ENCODE results near the gene LNPEP.

Gene LNPEP

DNA sequence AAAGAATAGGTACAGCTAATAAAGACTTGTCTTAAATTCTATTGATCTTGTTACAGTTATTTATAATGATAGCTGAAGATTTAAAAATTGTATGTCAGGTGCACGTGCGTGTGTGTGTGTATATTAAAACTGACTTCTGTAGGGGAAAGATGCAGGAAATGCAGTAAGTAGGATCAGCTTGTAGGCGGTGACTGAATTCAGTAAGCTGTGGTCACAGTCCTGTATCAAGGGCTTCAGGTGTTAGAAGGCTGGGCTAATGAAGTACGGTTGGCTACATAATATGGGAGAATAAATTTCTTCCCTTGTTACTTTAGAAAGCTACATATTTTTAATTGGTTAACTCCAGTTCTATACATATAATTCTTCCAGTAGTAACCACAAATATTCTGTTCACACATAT lies 54.2 kb downstream of the LNPEP start:
- Mint-ChIP-seq H3K36me3 (ENCODE audit: low read depth) (peaks cover 62% of the 10 kb centered on the region), H3K9me3 (no peaks in the 10 kb centered on the region), H3K4me3 (no peak overlapping the region), H3K27ac (no peak overlapping the region), H3K27me3 (no peaks in the 10 kb centered on the region), H3K4me1 (peaks cover 41% of the 10 kb centered on the region)
- DNase-seq (no peak), ATAC-seq (no peak)

GRCh38 chr5:96991708-96992107 lies 55.8 kb downstream of the LNPEP start:
- Mint-ChIP-seq H3K27ac (peak overlapping the region; percentile 19), H3K27me3 (no peaks in the 10 kb centered on the region), H3K4me1 (peaks cover 31% of the 10 kb centered on the region), H3K36me3 (ENCODE audit: low read depth) (peaks cover 56% of the 10 kb centered on the region), H3K4me3 (no peak overlapping the region), H3K9me3 (no peaks in the 10 kb centered on the region)
- ATAC-seq (no peak), DNase-seq (no peak)

DNA sequence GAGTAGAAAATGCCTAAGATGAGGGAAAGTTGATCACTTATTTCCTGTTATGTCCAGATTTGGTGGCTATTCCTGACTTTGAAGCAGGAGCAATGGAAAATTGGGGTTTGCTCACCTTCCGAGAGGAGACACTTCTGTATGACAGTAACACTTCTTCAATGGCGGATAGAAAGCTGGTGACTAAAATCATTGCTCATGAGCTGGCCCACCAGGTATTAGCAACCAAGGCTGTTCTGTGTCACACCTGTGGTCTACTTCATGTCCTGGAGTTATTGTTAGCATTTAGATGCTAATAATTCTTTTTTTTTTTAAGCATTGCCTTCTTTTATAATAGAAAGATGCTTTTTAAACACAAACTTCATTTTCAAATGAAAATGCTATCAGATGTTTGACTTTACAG lies 57.9 kb downstream of the LNPEP start:
- Mint-ChIP-seq H3K27me3 (no peaks in the 10 kb centered on the region), H3K36me3 (ENCODE audit: low read depth) (peaks cover 53% of the 10 kb centered on the region), H3K9me3 (no peaks in the 10 kb centered on the region), H3K4me1 (peaks cover 35% of the 10 kb centered on the region), H3K27ac (no peak overlapping the region), H3K4me3 (no peak overlapping the region)
- DNase-seq (no peak), ATAC-seq (no peak)

- ATAC-seq = no peak
- no peak overlapping the region for H3K27ac Mint-ChIP-seq
- DNase-seq = no peak
- H3K9me3 Mint-ChIP-seq = no peaks in the 10 kb centered on the region
- H3K4me1 Mint-ChIP-seq = peaks cover 37% of the 10 kb centered on the region
- H3K27me3 Mint-ChIP-seq = no peaks in the 10 kb centered on the region
- no peak overlapping the region for H3K4me3 Mint-ChIP-seq
- peaks cover 57% of the 10 kb centered on the region for H3K36me3 Mint-ChIP-seq (ENCODE audit: low read depth)
These were observed 58.6 kb downstream of the LNPEP start for GRCh38 chr5:96994493-96994892.

GRCh38 chr5:96995419-96995818 lies 59.5 kb downstream of the LNPEP start:
- H3K36me3 Mint-ChIP-seq (ENCODE audit: low read depth) = peaks cover 48% of the 10 kb centered on the region
- ATAC-seq (no peak), DNase-seq (no peak)
- no peaks in the 10 kb centered on the region for H3K27me3 Mint-ChIP-seq
- no peaks in the 10 kb centered on the region for H3K9me3 Mint-ChIP-seq
- no peak overlapping the region for H3K4me3 Mint-ChIP-seq
- H3K4me1 Mint-ChIP-seq = peaks cover 29% of the 10 kb centered on the region
- peak overlapping the region; percentile 61 for H3K27ac Mint-ChIP-seq

DNA sequence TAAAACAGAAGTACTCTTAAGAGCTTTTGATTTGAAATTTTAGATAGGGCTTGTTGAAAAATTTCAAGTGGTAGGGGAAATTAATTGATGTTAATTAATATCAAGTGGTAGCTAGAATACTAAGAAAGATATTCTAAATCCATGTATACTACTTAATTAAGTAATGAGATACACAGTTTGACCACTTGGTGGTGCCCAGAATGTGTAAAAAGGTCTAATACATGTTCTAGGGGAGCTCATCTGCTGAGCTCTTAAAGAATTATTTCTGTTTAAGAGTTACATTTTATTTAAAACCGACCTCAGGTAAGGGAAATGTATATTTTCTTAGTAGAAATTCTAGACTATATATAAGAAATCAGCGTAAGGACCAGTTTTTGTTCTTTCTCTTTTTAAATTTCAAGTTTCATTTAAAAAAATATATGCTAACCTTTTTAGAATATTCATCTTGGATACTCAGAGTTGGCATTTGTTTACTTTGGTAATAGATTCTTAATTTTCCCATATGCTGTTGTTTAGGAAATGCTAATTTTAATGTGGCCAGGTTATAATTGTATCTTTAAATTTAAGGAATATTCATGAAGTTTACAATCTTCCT lies 61.5 kb downstream of the LNPEP start:
- no peaks in the 10 kb centered on the region for H3K9me3 Mint-ChIP-seq
- ATAC-seq (peak; percentile 77), DNase-seq (peak; percentile 14)
- peaks cover 30% of the 10 kb centered on the region for H3K36me3 Mint-ChIP-seq (ENCODE audit: low read depth)
- H3K4me1 Mint-ChIP-seq = peaks cover 24% of the 10 kb centered on the region
- H3K27ac Mint-ChIP-seq = no peak overlapping the region
- no peak overlapping the region for H3K4me3 Mint-ChIP-seq
- H3K27me3 Mint-ChIP-seq = no peaks in the 10 kb centered on the region

DNA sequence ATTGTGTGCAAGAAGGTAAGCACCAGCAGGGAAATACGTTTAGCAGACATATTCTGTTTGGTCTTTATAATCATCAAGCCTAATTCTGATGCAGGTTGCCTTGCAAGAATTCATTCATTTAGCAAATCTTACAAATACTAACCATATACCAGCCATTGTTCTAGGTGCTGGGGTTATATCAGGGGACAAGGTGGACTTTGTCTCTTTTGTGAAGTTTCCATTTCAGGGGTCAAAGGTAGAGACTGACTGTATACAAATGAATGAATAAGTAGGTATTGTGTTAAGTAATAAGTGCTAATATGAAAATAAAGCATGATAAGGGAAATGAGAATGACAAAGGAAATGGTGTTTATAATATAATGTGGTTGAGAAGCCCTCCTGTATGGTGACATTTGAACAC lies 64.0 kb downstream of the LNPEP start:
- H3K27ac Mint-ChIP-seq = peak overlapping the region; percentile 55
- peaks cover 23% of the 10 kb centered on the region for H3K36me3 Mint-ChIP-seq (ENCODE audit: low read depth)
- DNase-seq = no peak
- H3K4me1 Mint-ChIP-seq = peaks cover 10% of the 10 kb centered on the region
- no peaks in the 10 kb centered on the region for H3K27me3 Mint-ChIP-seq
- ATAC-seq = no peak
- H3K4me3 Mint-ChIP-seq = no peak overlapping the region
- no peaks in the 10 kb centered on the region for H3K9me3 Mint-ChIP-seq

DNA sequence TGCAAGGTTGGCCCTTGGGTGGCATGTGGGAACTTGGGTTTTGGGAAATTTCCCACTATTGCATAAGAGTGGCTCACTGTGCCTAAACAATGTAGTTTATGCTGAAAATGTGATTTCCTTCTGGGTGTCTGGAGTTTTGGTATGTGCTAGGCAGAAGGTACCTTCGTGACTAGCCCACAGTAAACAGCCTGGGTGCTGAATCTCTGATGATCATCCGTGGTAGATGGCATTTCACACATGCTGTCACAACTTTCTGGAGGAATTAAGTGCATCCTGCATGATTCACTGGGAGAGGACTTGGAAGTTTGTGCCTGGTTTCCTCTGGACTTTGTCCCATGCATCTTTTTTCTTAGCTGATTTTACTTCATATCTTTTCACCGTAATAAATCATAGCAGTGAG lies 64.5 kb downstream of the LNPEP start:
- Mint-ChIP-seq H3K36me3 (ENCODE audit: low read depth) (peaks cover 20% of the 10 kb centered on the region), H3K4me3 (no peak overlapping the region), H3K27me3 (no peaks in the 10 kb centered on the region), H3K4me1 (peaks cover 7% of the 10 kb centered on the region), H3K9me3 (no peaks in the 10 kb centered on the region), H3K27ac (no peak overlapping the region)
- DNase-seq = no peak
- no peak for ATAC-seq

GRCh38 chr5:97002983-97003382 lies 67.1 kb downstream of the LNPEP start:
- DNase-seq (no peak), ATAC-seq (no peak)
- H3K36me3 Mint-ChIP-seq (ENCODE audit: low read depth) = peaks cover 22% of the 10 kb centered on the region
- no peaks in the 10 kb centered on the region for H3K9me3 Mint-ChIP-seq
- H3K4me1 Mint-ChIP-seq = peaks cover 9% of the 10 kb centered on the region
- H3K27me3 Mint-ChIP-seq = no peaks in the 10 kb centered on the region
- no peak overlapping the region for H3K27ac Mint-ChIP-seq
- no peak overlapping the region for H3K4me3 Mint-ChIP-seq

- H3K9me3 Mint-ChIP-seq = no peaks in the 10 kb centered on the region
- peak overlapping the region; percentile 51 for H3K27ac Mint-ChIP-seq
- ATAC-seq (peak; percentile 87), DNase-seq (no peak)
- H3K4me1 Mint-ChIP-seq = peaks cover 10% of the 10 kb centered on the region
- H3K4me3 Mint-ChIP-seq = no peak overlapping the region
- peaks cover 17% of the 10 kb centered on the region for H3K36me3 Mint-ChIP-seq (ENCODE audit: low read depth)
- H3K27me3 Mint-ChIP-seq = no peaks in the 10 kb centered on the region
These were observed 68.7 kb downstream of the LNPEP start for GRCh38 chr5:97004423-97005060.

DNA sequence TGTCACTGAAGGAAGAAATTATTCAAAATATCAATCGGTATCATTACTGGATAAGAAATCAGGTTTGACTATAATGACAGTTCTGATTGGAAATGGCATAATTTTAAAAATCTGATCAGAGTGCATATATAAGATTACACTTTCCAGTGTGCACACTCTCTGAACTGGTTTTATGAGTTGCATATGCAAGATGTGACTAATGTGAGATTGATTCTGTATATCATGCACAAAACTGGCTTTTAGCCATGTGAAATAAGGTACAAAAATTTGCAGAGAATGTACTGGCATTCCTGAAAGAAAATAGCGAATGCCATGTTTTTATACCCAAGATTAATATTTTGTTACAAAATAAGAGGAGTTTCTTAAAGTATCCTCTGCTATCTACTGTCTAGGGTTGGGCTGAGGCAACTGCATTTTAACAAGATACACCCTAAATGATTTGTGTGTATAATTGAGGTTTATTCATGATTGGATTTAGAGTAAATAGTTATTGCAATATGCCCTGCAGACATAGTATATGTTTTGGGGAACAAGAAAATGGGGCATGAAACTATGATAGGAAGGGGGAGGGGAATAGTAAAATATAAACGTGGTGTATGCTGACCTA lies 70.7 kb downstream of the LNPEP start:
- no peak for DNase-seq
- H3K36me3 Mint-ChIP-seq (ENCODE audit: low read depth) = peaks cover 26% of the 10 kb centered on the region
- no peaks in the 10 kb centered on the region for H3K9me3 Mint-ChIP-seq
- H3K4me3 Mint-ChIP-seq = no peak overlapping the region
- peaks cover 16% of the 10 kb centered on the region for H3K4me1 Mint-ChIP-seq
- no peak for ATAC-seq
- H3K27me3 Mint-ChIP-seq = no peaks in the 10 kb centered on the region
- H3K27ac Mint-ChIP-seq = no peak overlapping the region

GRCh38 chr5:97009212-97009898 lies 73.5 kb downstream of the LNPEP start:
- Mint-ChIP-seq H3K36me3 (ENCODE audit: low read depth) (peaks cover 27% of the 10 kb centered on the region), H3K27me3 (no peaks in the 10 kb centered on the region), H3K4me3 (no peak overlapping the region), H3K4me1 (peaks cover 16% of the 10 kb centered on the region), H3K9me3 (no peaks in the 10 kb centered on the region), H3K27ac (peak overlapping the region; percentile 47)
- DNase-seq (no peak), ATAC-seq (peak; percentile 29)

- peak overlapping the region; percentile 24 for H3K27ac Mint-ChIP-seq
- no peaks in the 10 kb centered on the region for H3K9me3 Mint-ChIP-seq
- no peak for ATAC-seq
- H3K4me1 Mint-ChIP-seq = peaks cover 16% of the 10 kb centered on the region
- H3K4me3 Mint-ChIP-seq = no peak overlapping the region
- H3K36me3 Mint-ChIP-seq (ENCODE audit: low read depth) = peaks cover 24% of the 10 kb centered on the region
- no peak for DNase-seq
- H3K27me3 Mint-ChIP-seq = no peaks in the 10 kb centered on the region
These were observed 74.0 kb downstream of the LNPEP start for GRCh38 chr5:97009921-97010320.

DNA sequence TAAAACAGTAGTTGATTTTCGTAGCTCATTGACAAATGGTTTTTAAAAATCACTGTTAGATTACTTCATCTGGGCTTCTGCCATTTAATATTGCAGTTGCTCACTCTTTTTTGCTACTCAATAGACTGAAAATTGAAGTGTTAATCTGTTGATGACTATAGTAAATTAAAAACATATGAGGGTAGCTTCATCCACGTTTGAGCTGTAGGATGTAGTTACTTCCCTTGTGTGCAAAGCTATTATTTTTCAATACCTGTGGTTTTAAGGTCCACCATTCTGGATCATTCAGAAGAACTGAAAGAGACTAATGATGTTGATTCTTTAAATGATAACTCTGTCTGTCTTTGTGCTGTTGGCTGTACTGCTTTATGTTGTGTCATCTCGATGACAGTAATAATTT lies 74.7 kb downstream of the LNPEP start:
- DNase-seq (no peak), ATAC-seq (no peak)
- Mint-ChIP-seq H3K4me3 (no peak overlapping the region), H3K4me1 (peaks cover 16% of the 10 kb centered on the region), H3K36me3 (ENCODE audit: low read depth) (peaks cover 27% of the 10 kb centered on the region), H3K27ac (no peak overlapping the region), H3K9me3 (no peaks in the 10 kb centered on the region), H3K27me3 (no peaks in the 10 kb centered on the region)

DNA sequence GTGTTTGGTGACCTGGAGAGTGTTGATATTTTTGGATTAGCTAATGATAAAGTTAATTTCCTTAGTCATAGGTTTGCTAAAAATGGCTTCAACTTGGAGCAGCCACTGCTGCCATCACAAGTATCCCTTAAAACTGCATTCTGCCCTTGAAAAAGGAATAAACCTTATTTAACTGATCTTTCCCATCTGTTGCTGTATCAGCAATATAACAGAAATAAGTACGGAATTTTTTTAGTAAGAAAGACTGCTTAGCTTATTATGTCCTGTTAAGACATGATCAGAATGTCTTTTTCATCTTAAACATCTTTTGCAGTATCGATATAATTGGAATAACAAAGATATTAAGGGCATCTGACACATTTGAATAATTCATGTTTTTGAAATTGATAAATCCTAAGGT lies 75.7 kb downstream of the LNPEP start:
- no peak for ATAC-seq
- Mint-ChIP-seq H3K27ac (no peak overlapping the region), H3K4me3 (no peak overlapping the region), H3K9me3 (no peaks in the 10 kb centered on the region), H3K36me3 (ENCODE audit: low read depth) (peaks cover 25% of the 10 kb centered on the region), H3K4me1 (peaks cover 16% of the 10 kb centered on the region), H3K27me3 (no peaks in the 10 kb centered on the region)
- DNase-seq = no peak
